Measurements from ENCODE around the gene PRAMEF5.
"Not testable (repeated sequence)": the region's sequence is repeated elsewhere in the genome, so short reads cannot be mapped to it uniquely, and the experiment has no call there.

PRAMEF5 gene

DNA sequence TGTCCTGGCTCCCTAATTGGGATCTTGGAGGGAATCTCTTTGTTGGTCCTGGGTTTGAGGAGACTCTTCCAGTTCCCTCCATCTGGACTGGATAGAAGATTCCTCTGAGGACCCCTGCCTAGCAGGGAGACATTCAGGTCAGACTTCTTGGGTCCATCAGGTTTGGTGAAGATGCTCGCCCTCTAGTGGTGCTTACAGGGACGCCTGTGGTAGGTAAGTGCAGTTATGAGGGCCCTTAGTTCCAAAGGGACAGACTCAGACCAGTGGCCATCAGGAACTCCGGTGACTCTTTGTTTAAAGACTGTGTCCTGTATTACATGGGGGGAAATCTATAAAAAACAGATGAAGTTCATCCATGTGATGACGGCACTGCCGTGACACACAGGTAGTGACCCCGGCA is 23.0 kb downstream of the PRAMEF5 start:
- DNase-seq (ENCODE audit: low read depth) = not testable (repeated sequence)

GRCh38 chr1:13279617-13280016 is 25.6 kb downstream of the PRAMEF5 start:
- not testable (repeated sequence) for DNase-seq (ENCODE audit: low read depth)

GRCh38 chr1:13285037-13285436 is 31.0 kb downstream of the PRAMEF5 start, which contains the start of gene PRAMEF8:
PRAMEF8 (minus strand) TSS chr1:13285137; CDS start chr1:13284091, 1,046 bp downstream.
- DNase-seq (ENCODE audit: low read depth) = not testable (repeated sequence)

DNA sequence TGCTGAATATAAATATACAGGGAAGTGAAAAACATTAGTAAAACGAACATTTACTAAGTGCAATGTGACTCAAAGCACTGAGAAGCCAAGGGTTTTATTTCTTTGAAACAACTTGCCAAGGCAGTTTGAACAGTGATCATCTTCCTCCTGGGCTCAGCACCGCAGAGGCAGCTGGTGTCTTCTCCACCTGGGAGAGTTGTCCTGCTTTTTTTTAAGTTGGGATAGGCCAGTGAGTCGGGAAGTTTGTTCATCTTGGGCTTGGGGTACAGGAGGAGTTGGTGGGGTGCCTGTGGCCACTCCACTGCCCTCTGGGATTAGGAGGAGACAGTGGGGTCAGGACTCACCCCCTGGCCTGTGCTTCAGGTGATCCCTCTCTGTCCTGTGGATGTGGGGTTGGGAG is 35.0 kb downstream of the PRAMEF5 start:
- DNase-seq (ENCODE audit: low read depth) = not testable (repeated sequence)

GRCh38 chr1:13297216-13297931 is 43.4 kb downstream of the PRAMEF5 start:
- not testable (repeated sequence) for DNase-seq (ENCODE audit: low read depth)

- not testable (repeated sequence) for DNase-seq (ENCODE audit: low read depth)
Observed at GRCh38 chr1:13298699-13299098, 44.7 kb downstream of the PRAMEF5 start.

DNA sequence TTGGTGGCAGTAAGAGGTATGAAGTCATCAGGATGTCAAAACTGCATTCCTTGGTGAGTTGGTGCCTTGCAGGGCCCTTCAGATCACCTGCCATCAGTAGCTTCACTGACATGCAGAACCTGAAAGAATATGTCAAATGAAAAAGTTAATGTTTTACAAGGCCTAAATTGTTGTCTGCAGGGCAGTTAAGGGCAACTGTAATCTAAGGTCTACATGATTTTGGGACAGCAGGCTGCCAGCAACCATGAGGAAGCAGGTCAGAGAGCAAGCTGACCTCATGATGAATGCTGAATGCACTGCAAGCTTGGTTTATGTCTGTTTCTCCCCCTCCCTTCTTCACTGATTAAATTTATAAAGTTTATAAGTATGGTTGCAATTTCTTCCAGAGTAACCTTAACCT is 48.2 kb downstream of the PRAMEF5 start:
- not testable (repeated sequence) for DNase-seq (ENCODE audit: low read depth)

GRCh38 chr1:13303239-13303638 is 49.2 kb downstream of the PRAMEF5 start, which contains the start of gene PRAMEF33:
PRAMEF33 (plus strand) TSS chr1:13303539; CDS start chr1:13305955, 2,416 bp downstream.
- DNase-seq (ENCODE audit: low read depth) = not testable (repeated sequence)
